PC-3 (cell line): Measurements from ENCODE around the gene GPATCH1. TPM values are rescaled to one million over a fixed set of nuclear protein-coding genes. Genes with fewer than 3 reads are reported as not detected.
"Not testable (repeated sequence)": the region's sequence is repeated elsewhere in the genome, so short reads cannot be mapped to it uniquely, and the experiment has no call there.

Experiments
- ATAC-seq: fragments of 200-7000 bp; cut with Tn5 transposase; 2 replicates; pipeline ENCODE4 v1.9.1; 2020; ENCODE audit warnings: mild to moderate bottlenecking, moderate library complexity
- BruUV-seq: library from RNA; stranded (reverse); fragments of 400-500 nt; replicated peaks from 2 replicates; lab custom pipeline; 2021; lab: Mats Ljungman, UMichigan
- CTCF ChIA-PET: fragments of 300-600 bp; sonication (Branson Sonifier 250); formaldehyde crosslinking; loops from one replicate; lab custom pipeline; 2022; ENCODE audit warnings: antibody characterized with exemption; lab: Charles Lee
- POLR2A ChIA-PET: fragments of 300-600 bp; sonication (Branson Sonifier 250); formaldehyde crosslinking; loops from one replicate; lab custom pipeline; 2022; ENCODE audit warnings: antibody characterized with exemption; ENCODE audit not compliant: unreplicated experiment; lab: Charles Lee
- DNase-seq: peaks from one replicate; pipeline ENCODE4 v3.0.0-alpha.2; 2015
- H2AFZ ChIP-seq: fragments of 300-600 bp; sonication (generic); 2 replicates; pipeline ENCODE4 v1.6.0; 2016; ENCODE audit warnings: antibody characterized with exemption, low read length
- H3F3A ChIP-seq: fragments of 300-600 bp; sonication (generic); one replicate; pipeline ENCODE4 v1.6.0; 2017; ENCODE audit warnings: antibody characterized with exemption, low read length, control low read depth, mild to moderate bottlenecking; ENCODE audit not compliant: unreplicated experiment
- H3K27ac ChIP-seq: fragments of 300-600 bp; sonication (generic); 2 replicates; pipeline ENCODE4 v1.5.1; 2016; ENCODE audit warnings: mild to moderate bottlenecking, low read length
- H3K27me3 ChIP-seq: fragments of 300-600 bp; sonication (generic); 2 replicates; pipeline ENCODE4 v1.6.1; 2016; ENCODE audit warnings: low read length, mixed read lengths
- H3K36me3 ChIP-seq: fragments of 300-600 bp; sonication (generic); 2 replicates; pipeline ENCODE4 v1.6.1; 2016; ENCODE audit warnings: low read depth, mixed run types, low read length, mixed read lengths
- H3K4me1 ChIP-seq: fragments of 300-600 bp; sonication (generic); 2 replicates; pipeline ENCODE4 v1.5.1; 2016; ENCODE audit warnings: low read length; ENCODE audit not compliant: insufficient read depth
- H3K4me2 ChIP-seq: fragments of 300-600 bp; sonication (generic); 2 replicates; pipeline ENCODE4 v1.6.0; 2016; ENCODE audit warnings: low read length
- H3K4me3 ChIP-seq: fragments of 300-600 bp; sonication (generic); 2 replicates; pipeline ENCODE4 v1.5.1; 2016; ENCODE audit warnings: mild to moderate bottlenecking, low read length, mixed read lengths
- H3K79me2 ChIP-seq: fragments of 300-600 bp; sonication (generic); 2 replicates; pipeline ENCODE4 v1.6.1; 2017; ENCODE audit warnings: low read length, mixed read lengths
- H3K9ac ChIP-seq: fragments of 300-600 bp; sonication (generic); 2 replicates; pipeline ENCODE4 v1.6.0; 2016; ENCODE audit warnings: mild to moderate bottlenecking, low read length
- H3K9me2 ChIP-seq: fragments of 300-600 bp; sonication (generic); replicated peaks from 2 replicates; pipeline ENCODE4 v1.6.1; 2016; ENCODE audit warnings: mixed run types, low read length, mixed read lengths
- H3K9me3 ChIP-seq: fragments of 300-600 bp; sonication (generic); 2 replicates; pipeline ENCODE4 v1.6.1; 2016; ENCODE audit warnings: low read length, mixed read lengths
- H4K20me1 ChIP-seq: fragments of 300-600 bp; sonication (generic); 2 replicates; pipeline ENCODE4 v1.6.1; 2016; ENCODE audit warnings: low read length, mixed read lengths
- EZH2 ChIP-seq: fragments of 300-600 bp; sonication (generic); IDR thresholded peaks from one replicate; pipeline ENCODE4 v1.6.1; 2017; ENCODE audit warnings: antibody characterized with exemption, mild to moderate bottlenecking, low read length; ENCODE audit not compliant: unreplicated experiment
- EZH2phosphoT487 ChIP-seq: fragments of 300-600 bp; sonication (generic); IDR thresholded peaks from 2 replicates; pipeline ENCODE4 v1.6.1; 2018; ENCODE audit warnings: mild to moderate bottlenecking, antibody characterized with exemption, low read length, borderline replicate concordance
- intact Hi-C: fragments of 100-400 bp; cut with micrococcal nuclease; formaldehyde crosslinking; loops from 2 replicates; pipeline ENCODE4 v1.9.0; 2023
- total RNA-seq: library from RNA; depleted of rRNA; stranded (reverse); fragments of >200 nt; gene quantifications from 2 replicates; pipeline ENCODE4 v1.2.3, GENCODE V29; 2014
- TF ChIP-seq, protein P1 (sequence below): fragments of 300-600 bp; sonication (generic); conservative IDR thresholded peaks from 2 replicates; pipeline ENCODE4 v1.5.1; 2017; ENCODE audit warnings: antibody characterized with exemption, low read depth, mild to moderate bottlenecking, low read length

Gene GPATCH1
- total RNA-seq, 1 experiment from 2014 or later: 6.9 TPM

DNA sequence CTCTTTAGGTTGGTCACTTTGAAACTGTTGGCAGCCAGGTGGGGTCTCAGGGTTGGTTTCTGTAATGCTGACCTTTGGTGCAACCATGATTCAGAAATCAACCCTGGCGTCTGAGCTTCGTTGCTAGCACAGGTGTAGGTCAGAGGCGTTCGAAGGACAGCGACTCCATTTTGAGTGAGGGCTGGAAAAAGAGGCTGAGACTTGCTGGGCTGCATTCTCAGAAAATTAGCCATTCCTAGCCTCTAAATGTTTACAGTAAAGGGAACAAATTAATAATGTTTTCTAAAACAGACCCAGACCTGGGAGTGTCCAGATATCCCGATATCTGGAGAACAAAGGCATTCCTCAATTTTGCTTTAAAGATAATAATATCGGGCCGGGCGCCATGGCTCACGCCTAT lies 45.5 kb upstream of the GPATCH1 start:
- peaks cover 7% of the 10 kb centered on the region for H3K36me3 ChIP-seq
- POLR2A ChIA-PET: no interaction called here
- no peak overlapping the region for H3K27ac ChIP-seq

DNA sequence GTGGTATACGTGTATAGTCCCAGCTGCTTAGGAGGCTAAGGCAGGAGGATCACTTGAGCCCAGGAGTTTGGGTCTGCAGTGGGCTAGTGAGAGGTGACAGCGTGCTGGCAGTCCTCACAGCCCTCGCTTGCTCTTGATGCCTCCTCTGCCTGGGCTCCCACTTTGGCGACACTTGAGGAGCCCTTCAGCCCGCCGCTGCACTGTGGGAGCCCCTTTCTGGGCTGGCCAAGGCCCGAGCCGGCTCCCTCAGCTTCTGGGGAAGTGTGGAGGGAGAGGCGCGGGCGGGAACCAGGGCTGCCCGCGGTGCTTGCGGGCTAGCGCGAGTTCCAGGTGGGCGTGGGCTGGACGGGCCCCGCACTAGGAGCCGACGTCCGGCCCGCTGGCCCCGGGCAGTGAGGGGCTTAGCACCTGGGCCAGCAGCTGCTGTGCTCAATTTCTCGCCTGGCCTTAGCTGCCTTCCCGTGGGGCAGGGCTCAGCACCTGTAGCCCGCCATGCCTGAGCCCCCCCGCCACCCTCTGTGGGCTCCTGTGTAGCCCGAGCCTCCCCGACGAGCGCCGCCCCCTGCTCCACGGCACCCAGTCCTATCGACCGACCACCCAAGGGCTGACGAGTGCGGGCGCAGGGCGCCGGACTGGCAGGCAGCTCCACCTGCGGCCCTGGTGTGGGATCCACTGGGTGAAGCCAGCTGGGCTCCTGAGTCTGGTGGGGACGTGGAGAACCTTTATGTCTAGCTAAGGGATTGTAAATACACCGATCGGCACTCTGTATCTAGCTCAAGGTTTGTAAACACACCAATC lies 44.4 kb upstream of the GPATCH1 start:
- H3K9ac ChIP-seq, H3K4me3 ChIP-seq, H3K9me2 ChIP-seq, H3F3A ChIP-seq, H2AFZ ChIP-seq, BruUV-seq, POLR2A ChIA-PET, CTCF ChIA-PET, intact Hi-C loops, H3K36me3 ChIP-seq, H3K27me3 ChIP-seq, H3K4me2 ChIP-seq, DNase-seq, H4K20me1 ChIP-seq, H3K27ac ChIP-seq, H3K9me3 ChIP-seq, ATAC-seq: not testable (repeated sequence)
- H3K79me2 ChIP-seq: peaks cover 69% of the 10 kb centered on the region
- H3K4me1 ChIP-seq: peaks cover 15% of the 10 kb centered on the region

More for the DNA sequence above, 45.5 kb upstream of the GPATCH1 start:
- ATAC-seq: no peak
- Histone ChIP-seq H4K20me1 (no peaks in the 10 kb centered on the region), H3K27me3 (no peaks in the 10 kb centered on the region), H3K9ac (no peak overlapping the region), H3K4me3 (no peak overlapping the region), H3K9me2 (no peaks in the 10 kb centered on the region), H3K4me1 (peaks cover 7% of the 10 kb centered on the region), H3F3A (no peaks in the 10 kb centered on the region), H3K79me2 (peaks cover 68% of the 10 kb centered on the region), H3K9me3 (no peaks in the 10 kb centered on the region), H2AFZ (no peak overlapping the region), H3K4me2 (no peak overlapping the region)
- BruUV-seq: no TSS peak
- CTCF ChIA-PET: no interaction called here
- intact Hi-C loops: no loop called here
- no peak for DNase-seq
- no peak for TF ChIP-seq EZH2phosphoT487

DNA sequence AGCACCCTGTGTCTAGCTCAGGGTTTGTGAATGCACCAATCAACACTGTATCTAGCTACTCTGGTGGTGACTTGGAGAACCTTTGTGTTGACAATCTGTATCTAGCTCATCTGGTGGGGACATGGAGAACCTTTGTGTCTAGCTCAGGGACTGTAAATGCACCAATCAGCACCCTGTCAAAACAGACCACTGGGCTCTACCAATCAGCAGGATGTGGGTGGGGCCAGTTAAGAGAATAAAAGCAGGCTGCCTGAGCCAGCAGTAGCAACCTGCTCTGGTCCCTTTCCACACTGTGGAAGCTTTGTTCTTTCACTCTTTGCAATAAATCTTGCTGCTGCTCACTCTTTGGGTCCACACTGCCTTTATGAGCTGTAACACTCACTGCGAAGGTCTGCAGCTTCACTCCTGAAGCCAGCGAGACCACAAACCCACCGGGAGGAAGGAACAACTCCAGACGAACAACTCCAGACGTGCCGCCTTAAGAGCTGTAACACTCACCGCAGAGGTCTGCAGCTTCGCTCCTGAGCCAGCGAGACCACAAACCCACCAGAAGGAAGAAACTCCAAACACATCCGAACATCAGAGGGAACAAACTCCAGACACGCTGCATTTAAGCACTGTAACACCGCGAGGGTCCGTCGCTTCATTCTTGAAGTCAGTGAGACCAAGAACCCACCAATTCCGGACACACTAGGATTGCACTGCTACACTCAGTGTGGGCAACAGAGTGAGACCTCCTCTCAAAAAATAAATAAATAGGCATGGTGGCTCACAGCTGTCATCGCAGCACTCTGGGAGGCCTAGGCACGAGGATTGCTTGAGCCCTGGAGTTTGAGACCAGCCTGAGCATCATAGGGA lies 43.6 kb upstream of the GPATCH1 start:
- H3K4me2 ChIP-seq, H3K27ac ChIP-seq, H3K27me3 ChIP-seq, H3K9me2 ChIP-seq, DNase-seq, ATAC-seq, CTCF ChIA-PET, H3K9ac ChIP-seq, intact Hi-C loops, H2AFZ ChIP-seq, H3F3A ChIP-seq, H3K9me3 ChIP-seq, H3K36me3 ChIP-seq, H4K20me1 ChIP-seq, H3K4me3 ChIP-seq: not testable (repeated sequence)
- Histone ChIP-seq H3K79me2 (peaks cover 68% of the 10 kb centered on the region), H3K4me1 (peaks cover 24% of the 10 kb centered on the region)
- POLR2A ChIA-PET: interaction anchor here (0.6 kb wide), 1 partner anchor 28 kb away, joined by 4 read pairs; no protein-coding TSS in a partner anchor
- TSS peak; percentile 97 for BruUV-seq

DNA sequence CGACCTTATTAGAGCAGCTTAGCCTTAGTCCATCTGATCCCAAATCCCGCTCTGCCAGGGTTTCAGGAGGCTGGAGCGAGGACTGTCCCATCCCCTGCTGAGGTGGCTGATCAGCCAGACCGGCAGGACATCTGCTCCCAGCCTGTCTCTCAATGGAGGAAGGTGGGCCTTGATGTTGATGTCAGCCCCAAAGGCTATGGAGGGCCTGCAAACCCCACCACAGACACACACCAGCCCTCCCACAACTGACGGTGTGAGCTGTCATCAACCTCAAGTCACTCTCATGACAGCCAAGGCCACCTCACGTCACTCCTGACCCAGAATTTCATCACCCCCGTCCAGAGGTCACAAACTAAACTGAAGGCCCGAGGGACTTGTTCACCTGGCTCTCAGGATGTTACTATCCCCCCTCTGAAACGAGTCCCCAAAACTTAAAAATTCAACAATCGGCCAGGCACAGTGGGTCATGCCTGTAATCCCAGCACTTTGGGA lies 41.8 kb upstream of the GPATCH1 start:
- Histone ChIP-seq H4K20me1 (no peaks in the 10 kb centered on the region), H3K79me2 (peaks cover 72% of the 10 kb centered on the region), H3F3A (peaks cover 5% of the 10 kb centered on the region), H3K36me3 (peaks cover 7% of the 10 kb centered on the region; the same call in 1 of the 2 replicates), H3K4me1 (peaks cover 32% of the 10 kb centered on the region), H3K4me2 (no peak overlapping the region), H3K9me3 (no peaks in the 10 kb centered on the region), H3K9ac (no peak overlapping the region), H3K27ac (0 out of 2 replicates have a peak overlapping the region, but pooled peaks have one; percentile 9), H3K27me3 (no peaks in the 10 kb centered on the region), H3K9me2 (no peaks in the 10 kb centered on the region), H2AFZ (no peak overlapping the region), H3K4me3 (no peak overlapping the region)
- ChIA-PET CTCF (no interaction called here), POLR2A (no interaction called here)
- intact Hi-C loops: no loop called here
- no TSS peak for BruUV-seq
- no peak for TF ChIP-seq EZH2phosphoT487
- no peak for TF ChIP-seq EZH2
- TF ChIP-seq, protein P1, sequence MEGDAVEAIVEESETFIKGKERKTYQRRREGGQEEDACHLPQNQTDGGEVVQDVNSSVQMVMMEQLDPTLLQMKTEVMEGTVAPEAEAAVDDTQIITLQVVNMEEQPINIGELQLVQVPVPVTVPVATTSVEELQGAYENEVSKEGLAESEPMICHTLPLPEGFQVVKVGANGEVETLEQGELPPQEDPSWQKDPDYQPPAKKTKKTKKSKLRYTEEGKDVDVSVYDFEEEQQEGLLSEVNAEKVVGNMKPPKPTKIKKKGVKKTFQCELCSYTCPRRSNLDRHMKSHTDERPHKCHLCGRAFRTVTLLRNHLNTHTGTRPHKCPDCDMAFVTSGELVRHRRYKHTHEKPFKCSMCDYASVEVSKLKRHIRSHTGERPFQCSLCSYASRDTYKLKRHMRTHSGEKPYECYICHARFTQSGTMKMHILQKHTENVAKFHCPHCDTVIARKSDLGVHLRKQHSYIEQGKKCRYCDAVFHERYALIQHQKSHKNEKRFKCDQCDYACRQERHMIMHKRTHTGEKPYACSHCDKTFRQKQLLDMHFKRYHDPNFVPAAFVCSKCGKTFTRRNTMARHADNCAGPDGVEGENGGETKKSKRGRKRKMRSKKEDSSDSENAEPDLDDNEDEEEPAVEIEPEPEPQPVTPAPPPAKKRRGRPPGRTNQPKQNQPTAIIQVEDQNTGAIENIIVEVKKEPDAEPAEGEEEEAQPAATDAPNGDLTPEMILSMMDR: no peak
- DNase-seq (no peak), ATAC-seq (no peak)
